Panc1 (cell line): ENCODE measurements around the gene PLD1. TPM values are rescaled to one million over a fixed set of nuclear protein-coding genes. Genes with fewer than 3 reads are reported as not detected.

Experiments used
- ATAC-seq: fragments of 200-7000 bp; cut with Tn5 transposase; 2 replicates; pipeline ENCODE4 v1.9.1; 2020; ENCODE audit warnings: mild to moderate bottlenecking, moderate library complexity
- BruUV-seq: library from RNA; stranded (reverse); fragments of 400-500 nt; replicated peaks from 2 replicates; lab custom pipeline; 2021; lab: Mats Ljungman, UMichigan
- CTCF ChIA-PET: fragments of 300-600 bp; sonication (Branson Sonifier 250); formaldehyde crosslinking; loops from one replicate; lab custom pipeline; 2022; ENCODE audit warnings: antibody characterized with exemption; lab: Charles Lee
- POLR2A ChIA-PET: fragments of 300-600 bp; sonication (Branson Sonifier 250); formaldehyde crosslinking; loops from one replicate; lab custom pipeline; 2022; ENCODE audit warnings: antibody characterized with exemption; lab: Charles Lee
- DNase-seq: peaks from one replicate; pipeline ENCODE4 v3.0.0-alpha.2; 2010; ENCODE audit warnings: low read depth, low spot score
- H3K27ac ChIP-seq: 2 replicates; pipeline ENCODE4 v1.5.1; 2011; ENCODE audit warnings: mild to moderate bottlenecking, low read length, inconsistent platforms
- H3K27me3 ChIP-seq: fragments of 200-500 bp; sonication (Bioruptor generic); 2 replicates; pipeline ENCODE4 v1.6.0; 2014; ENCODE audit warnings: low read length, inconsistent platforms; ENCODE audit not compliant: control insufficient read depth, insufficient read depth
- H3K36me3 ChIP-seq: fragments of 200-500 bp; sonication (Bioruptor generic); 2 replicates; pipeline ENCODE4 v1.5.1; 2014; ENCODE audit warnings: inconsistent platforms, mild to moderate bottlenecking, low read length, moderate library complexity; ENCODE audit not compliant: control insufficient read depth, insufficient read depth
- H3K4me1 ChIP-seq: 2 replicates; pipeline ENCODE4 v1.5.1; 2011; ENCODE audit warnings: inconsistent platforms, mild to moderate bottlenecking, low read length, moderate library complexity; ENCODE audit not compliant: control insufficient read depth, insufficient read depth
- H3K4me3 ChIP-seq, 2 experiments: 2 replicates each; pipeline ENCODE4 v1.5.1; 2011 to 2012; ENCODE audit warnings: low read depth in 2 of 2, low read length in 2 of 2, mild to moderate bottlenecking in 2 of 2, inconsistent platforms in 1 of 2, moderate library complexity in 1 of 2
- H3K9me3 ChIP-seq: fragments of 200-500 bp; sonication (Bioruptor generic); 2 replicates; pipeline ENCODE4 v1.5.1; 2014; ENCODE audit warnings: low read depth, mild to moderate bottlenecking, inconsistent platforms, low read length, moderate library complexity; ENCODE audit not compliant: control insufficient read depth, insufficient read depth
- CTCF ChIP-seq: fragments of 450-650 bp; IDR thresholded peaks from 2 replicates; pipeline ENCODE4 v1.5.1; 2017; ENCODE audit warnings: mild to moderate bottlenecking
- POLR2AphosphoS5 ChIP-seq: IDR thresholded peaks from 2 replicates; pipeline ENCODE4 v1.6.1; 2012; ENCODE audit warnings: mild to moderate bottlenecking, low read depth, low read length, moderate library complexity
- SIN3A ChIP-seq: IDR thresholded peaks from 2 replicates; pipeline ENCODE4 v1.6.1; 2012; ENCODE audit warnings: low read depth, mild to moderate bottlenecking, low read length, moderate library complexity, borderline replicate concordance; ENCODE audit not compliant: insufficient read depth
- TCF7L2 ChIP-seq: IDR thresholded peaks from 2 replicates; pipeline ENCODE4 v1.6.1; 2011; ENCODE audit warnings: mild to moderate bottlenecking, low read depth, low read length, inconsistent platforms
- in situ Hi-C: cut with HindIII; loops from 2 replicates; pipeline ENCODE4 v1.10.0; 2016; ENCODE audit warnings: low sequenced_read_pairs, low pct_unique_long_range_greater_than_20kb
- intact Hi-C: fragments of 100-400 bp; cut with micrococcal nuclease; formaldehyde crosslinking; loops from one replicate; pipeline ENCODE4 v1.10.0; 2022; ENCODE audit not compliant: unreplicated experiment
- total RNA-seq: library from RNA; stranded (reverse); gene quantifications from one replicate; pipeline ENCODE4 v1.2.1, GENCODE V29; 2021; ENCODE audit not compliant: unreplicated experiment
- TF ChIP-seq, protein P1 (sequence below), 2 experiments: IDR thresholded peaks; 2 replicates each; pipeline ENCODE4 v1.6.1; 2011 to 2012; ENCODE audit warnings: low read depth in 2 of 2, control low read depth in 1 of 2, low read length in 1 of 2, mild to moderate bottlenecking in 1 of 2, moderate library complexity in 1 of 2; ENCODE audit not compliant: insufficient read depth in 1 of 2

Gene PLD1
- total RNA-seq, 1 experiment from 2014 or later, result 20.6 TPM

DNA sequence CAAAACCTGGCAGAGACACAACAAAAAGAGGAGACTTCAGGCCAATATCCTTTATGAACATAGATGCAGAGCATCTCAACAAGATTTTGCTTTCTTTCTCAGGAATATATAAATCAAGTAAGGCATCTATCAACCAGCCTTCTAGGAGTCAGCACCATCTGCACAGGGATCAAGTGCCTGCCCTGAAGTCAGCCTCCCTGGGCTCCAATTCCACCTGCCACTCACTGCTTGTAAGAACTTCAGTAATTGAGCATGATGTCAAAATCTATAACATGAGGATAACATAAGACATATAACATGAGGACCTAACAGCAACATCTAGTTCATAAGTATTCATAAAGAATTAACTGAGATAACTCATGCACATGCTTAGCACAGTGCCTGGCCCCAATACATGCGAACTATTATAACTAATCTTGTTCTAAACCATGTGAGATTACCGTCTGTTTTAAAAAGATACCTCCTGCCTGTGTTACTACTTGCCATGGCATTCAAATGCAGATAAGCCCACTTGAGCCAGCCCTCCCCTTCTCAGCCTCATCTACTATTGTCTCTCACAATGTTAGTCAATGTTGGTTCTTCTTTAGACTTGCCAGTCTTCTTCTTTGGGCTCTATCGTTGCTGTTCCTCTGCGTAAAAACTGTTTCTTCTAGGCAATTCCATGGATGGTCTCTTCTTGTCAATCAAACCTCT lies 91.6 kb downstream of the PLD1 start:
- CTCF ChIA-PET, result no interaction called here
- intact Hi-C loops, result no loop called here
- no peak for ATAC-seq
- in situ Hi-C loops, result no loop called here
- DNase-seq, result no peak
- no TSS peak for BruUV-seq
- no peak overlapping the region for H3K27ac ChIP-seq
- H3K36me3 ChIP-seq, result no peaks in the 10 kb centered on the region
- H3K27me3 ChIP-seq, result no peaks in the 10 kb centered on the region
- H3K4me3 ChIP-seq, result no peak overlapping the region
- no peaks in the 10 kb centered on the region for H3K4me1 ChIP-seq
- H3K9me3 ChIP-seq, result no peaks in the 10 kb centered on the region; the same call in 1 of the 2 replicates
- POLR2A ChIA-PET, result no interaction called here
- TF ChIP-seq CTCF (no peak), POLR2AphosphoS5 (no peak), SIN3A (no peak), TCF7L2 (no peak)
- TF ChIP-seq, protein P1, sequence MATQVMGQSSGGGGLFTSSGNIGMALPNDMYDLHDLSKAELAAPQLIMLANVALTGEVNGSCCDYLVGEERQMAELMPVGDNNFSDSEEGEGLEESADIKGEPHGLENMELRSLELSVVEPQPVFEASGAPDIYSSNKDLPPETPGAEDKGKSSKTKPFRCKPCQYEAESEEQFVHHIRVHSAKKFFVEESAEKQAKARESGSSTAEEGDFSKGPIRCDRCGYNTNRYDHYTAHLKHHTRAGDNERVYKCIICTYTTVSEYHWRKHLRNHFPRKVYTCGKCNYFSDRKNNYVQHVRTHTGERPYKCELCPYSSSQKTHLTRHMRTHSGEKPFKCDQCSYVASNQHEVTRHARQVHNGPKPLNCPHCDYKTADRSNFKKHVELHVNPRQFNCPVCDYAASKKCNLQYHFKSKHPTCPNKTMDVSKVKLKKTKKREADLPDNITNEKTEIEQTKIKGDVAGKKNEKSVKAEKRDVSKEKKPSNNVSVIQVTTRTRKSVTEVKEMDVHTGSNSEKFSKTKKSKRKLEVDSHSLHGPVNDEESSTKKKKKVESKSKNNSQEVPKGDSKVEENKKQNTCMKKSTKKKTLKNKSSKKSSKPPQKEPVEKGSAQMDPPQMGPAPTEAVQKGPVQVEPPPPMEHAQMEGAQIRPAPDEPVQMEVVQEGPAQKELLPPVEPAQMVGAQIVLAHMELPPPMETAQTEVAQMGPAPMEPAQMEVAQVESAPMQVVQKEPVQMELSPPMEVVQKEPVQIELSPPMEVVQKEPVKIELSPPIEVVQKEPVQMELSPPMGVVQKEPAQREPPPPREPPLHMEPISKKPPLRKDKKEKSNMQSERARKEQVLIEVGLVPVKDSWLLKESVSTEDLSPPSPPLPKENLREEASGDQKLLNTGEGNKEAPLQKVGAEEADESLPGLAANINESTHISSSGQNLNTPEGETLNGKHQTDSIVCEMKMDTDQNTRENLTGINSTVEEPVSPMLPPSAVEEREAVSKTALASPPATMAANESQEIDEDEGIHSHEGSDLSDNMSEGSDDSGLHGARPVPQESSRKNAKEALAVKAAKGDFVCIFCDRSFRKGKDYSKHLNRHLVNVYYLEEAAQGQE (IDR thresholded peaks at IDR 0.05; ENCODE audit: insufficient read depth in 1 of 2, low read depth in 2 of 2, low read length in 1 of 2), result no peak

GRCh38 chr3:171715155-171715554 lies 95.1 kb downstream of the PLD1 start:
- intact Hi-C loops, result no loop called here
- TF ChIP-seq, protein P1 (IDR thresholded peaks at IDR 0.05; ENCODE audit: insufficient read depth in 1 of 2, low read depth in 2 of 2, low read length in 1 of 2), result no peak
- TF ChIP-seq TCF7L2, result no peak
- no peak for TF ChIP-seq SIN3A
- TF ChIP-seq CTCF, result no peak
- TF ChIP-seq POLR2AphosphoS5, result no peak
- no peak overlapping the region for H3K27ac ChIP-seq
- no peaks in the 10 kb centered on the region for H3K36me3 ChIP-seq
- in situ Hi-C loops, result no loop called here
- H3K4me1 ChIP-seq, result peaks cover 3% of the 10 kb centered on the region; the same call in 1 of the 2 replicates
- no peak overlapping the region for H3K4me3 ChIP-seq
- BruUV-seq, result no TSS peak
- DNase-seq, result no peak
- no peaks in the 10 kb centered on the region for H3K27me3 ChIP-seq
- POLR2A ChIA-PET, result no interaction called here
- no peaks in the 10 kb centered on the region; the same call in 1 of the 2 replicates for H3K9me3 ChIP-seq
- CTCF ChIA-PET, result no interaction called here
- no peak for ATAC-seq
